Stomach (tissue), 9 donors: ENCODE data around the gene PAOX. TPM values are rescaled to one million over a fixed set of nuclear protein-coding genes. Genes with fewer than 3 reads are reported as not detected.

Experiments used
- DNase-seq, 2 donors: peaks; one replicate each; pipeline versions ENCODE4 v3.0.0 to v3.0.0-alpha.2; 2013 to 2019
- H3K27ac ChIP-seq, 5 donors: fragments of 200-600 bp in 4 of 5; sonication (generic) in 4 of 5; one replicate each; pipeline ENCODE4 v1.5.1; 2013 to 2019; ENCODE audit warnings: mild to moderate bottlenecking in 1 of 5, moderate library complexity in 1 of 5
- H3K27me3 ChIP-seq, 3 donors: fragments of 200-600 bp; sonication (generic); one replicate each; pipeline ENCODE4 v1.5.1; 2017 to 2019; ENCODE audit warnings: mixed run types in 1 of 3
- H3K36me3 ChIP-seq, 4 donors: fragments of 200-600 bp; sonication (generic); 1 replicate in 3 of 4; 2 replicates in 1 of 4; pipeline ENCODE4 v1.5.1; 2016 to 2019
- H3K4me1 ChIP-seq, 4 donors: fragments of 200-600 bp; sonication (generic); one replicate each; pipeline ENCODE4 v1.5.1; 2016 to 2019
- H3K4me3 ChIP-seq, 4 donors: fragments of 200-600 bp; sonication (generic) in 3 of 4; one replicate each; pipeline ENCODE4 v1.5.1; 2016 to 2019; ENCODE audit warnings: mild to moderate bottlenecking in 1 of 4
- H3K9me3 ChIP-seq, 4 donors: fragments of 200-600 bp; sonication (generic); one replicate each; pipeline ENCODE4 v1.5.1; 2016 to 2019
- CTCF ChIP-seq, 7 experiments: fragments of 450-650 bp in 4 of 7; fragments of 200-600 bp in 3 of 7; sonication (generic) in 3 of 7; IDR thresholded peaks; one replicate each; pipeline ENCODE4 v1.5.1; 2016 to 2019; ENCODE audit warnings: antibody characterized with exemption in 7 of 7, control low read depth in 2 of 7, mild to moderate bottlenecking in 1 of 7
- EP300 ChIP-seq: sonication (generic); formaldehyde crosslinking; IDR thresholded peaks from one replicate; pipeline ENCODE4 v1.6.1; 2017; ENCODE audit warnings: antibody characterized with exemption
- POLR2A ChIP-seq, 4 donors: fragments of 450-650 bp; IDR thresholded peaks; one replicate each; pipeline ENCODE4 v1.6.1; 2016; ENCODE audit warnings: antibody characterized with exemption in 4 of 4, control low read depth in 2 of 4, mild to moderate bottlenecking in 1 of 4, moderate library complexity in 1 of 4
- POLR2AphosphoS5 ChIP-seq, 3 donors: sonication (generic); formaldehyde crosslinking; IDR thresholded peaks; one replicate each; pipeline ENCODE4 v1.6.1; 2016; ENCODE audit warnings: antibody characterized with exemption in 3 of 3
- WGBS, 5 donors: extraction: QIAGEN DNeasy Blood & Tissue Kit in 3 of 5; methylation state at CpG; one replicate each; pipeline versions ENCODE4 v1.1.5 to v1.1.7; 2013 to 2018; 5-methylcytosine and 5-hydroxymethylcytosine counted together
- intact Hi-C: fragments of 100-400 bp; cut with DNase I; formaldehyde crosslinking; loops from one replicate; pipeline ENCODE4 v1.15.1; 2023; ENCODE audit warnings: low total_unique reads
- polyA plus RNA-seq, 3 donors: library from polyadenylated mRNA; stranded (reverse); fragments of 200-250 nt; gene quantifications; one replicate each; pipeline ENCODE4 v1.2.3, GENCODE V29; 2013
- total RNA-seq, 5 donors: library from RNA; depleted of rRNA; stranded (reverse); fragments of >200 nt; gene quantifications; one replicate each; pipeline versions ENCODE4 v1.1.0 to v1.2.3, GENCODE V29; 2014 to 2016
- donor health status: healthy with polysubstance abuse.
- donor health status: Bipolar disorder and iron deficiency.
- donor health status: healthy.

Gene PAOX
- total and polyA plus RNA-seq, 8 donors, result 3.3 to 40.0 (median 11.5) TPM

- Histone ChIP-seq H3K4me3 (no peak overlapping the region), H3K36me3 (no peaks in the 10 kb centered on the region), H3K4me1 (peaks cover 21 to 39% (median 31%) of the 10 kb centered on the region in 4 donors), H3K27ac (no peak overlapping the region), H3K9me3 (no peaks in the 10 kb centered on the region), H3K27me3 (peaks cover 0 to 43% (median 0%) of the 10 kb centered on the region in 3 donors)
- no peak for DNase-seq
- intact Hi-C loops, result no loop called here
- TF ChIP-seq EP300, result no peak
- no peak for TF ChIP-seq POLR2AphosphoS5 (IDR thresholded peaks at IDR 0.05)
- no peak for TF ChIP-seq CTCF (IDR thresholded peaks at IDR 0.05)
- no peak for TF ChIP-seq POLR2A (IDR thresholded peaks at IDR 0.05)
- 92 to 100% (median 95%) methylated on average over 2 to 6 of the region's 6 CpGs for WGBS, 5 donors
Measured at GRCh38 chr10:133355266-133355665, 23.8 kb upstream of the PAOX start.

GRCh38 chr10:133355991-133356390 lies 23.1 kb upstream of the PAOX start:
- 93 to 100% (median 96%) methylated on average over 1 to 3 of the region's 3 CpGs for WGBS, 5 donors
- Histone ChIP-seq H3K36me3 (no peaks in the 10 kb centered on the region), H3K27me3 (peaks cover 0 to 36% (median 0%) of the 10 kb centered on the region in 3 donors), H3K4me3 (no peak overlapping the region), H3K9me3 (no peaks in the 10 kb centered on the region), H3K27ac (no peak overlapping the region), H3K4me1 (peaks cover 23 to 46% (median 34%) of the 10 kb centered on the region in 4 donors)
- TF ChIP-seq EP300, result no peak
- TF ChIP-seq CTCF (IDR thresholded peaks at IDR 0.05), result no peak
- TF ChIP-seq POLR2AphosphoS5 (IDR thresholded peaks at IDR 0.05), result no peak
- no peak for TF ChIP-seq POLR2A (IDR thresholded peaks at IDR 0.05)
- DNase-seq, result no peak
- intact Hi-C loops, result no loop called here

GRCh38 chr10:133356549-133357284 lies 22.3 kb upstream of the PAOX start:
- intact Hi-C loops, result no loop called here
- 47 to 57% (median 56%) methylated on average over 18 to 27 of the region's 27 CpGs for WGBS, 5 donors
- Histone ChIP-seq H3K27ac (no peak overlapping the region), H3K36me3 (peaks cover 0 to 4% (median 3%) of the 10 kb centered on the region in 4 donors), H3K27me3 (peaks cover 0 to 28% (median 0%) of the 10 kb centered on the region in 3 donors), H3K4me3 (peak overlapping the region; percentile 56 to 77 (median 64)), H3K4me1 (peaks cover 23 to 46% (median 34%) of the 10 kb centered on the region in 4 donors), H3K9me3 (no peaks in the 10 kb centered on the region)
- no peak for DNase-seq
- TF ChIP-seq CTCF (IDR thresholded peaks at IDR 0.05) (no peak), EP300 (no peak), POLR2AphosphoS5 (IDR thresholded peaks at IDR 0.05) (no peak), POLR2A (IDR thresholded peaks at IDR 0.05) (no peak)

- TF ChIP-seq CTCF (IDR thresholded peaks at IDR 0.05) (no peak), EP300 (no peak), POLR2A (IDR thresholded peaks at IDR 0.05) (no peak), POLR2AphosphoS5 (IDR thresholded peaks at IDR 0.05) (peak in 1 of 3 donors; percentile 25)
- Histone ChIP-seq H3K9me3 (no peaks in the 10 kb centered on the region), H3K4me1 (peaks cover 23 to 46% (median 34%) of the 10 kb centered on the region in 4 donors), H3K27me3 (peaks cover 0 to 21% (median 0%) of the 10 kb centered on the region in 3 donors), H3K27ac (peak within 1 kb of the TSS; percentile 39 to 75 (median 73)), H3K36me3 (peaks cover 5 to 12% (median 11%) of the 10 kb centered on the region in 4 donors), H3K4me3 (peak within 1 kb of the TSS; percentile 56 to 77 (median 64))
- 0 to 3% (median 1%) methylated on average over 16 to 82 of the region's 83 CpGs; no CpG with 5 or more reads in 1 of the 5 donors for WGBS, 5 donors
- peak in 1 of 2 donors; percentile 81 for DNase-seq
- intact Hi-C loops, result no loop called here
Measured at GRCh38 chr10:133357285-133358161, 21.5 kb upstream of the PAOX start, which contains the start of gene FUOM. Gene FUOM (minus strand): TSS chr10:133358019. CDS start chr10:133358007, 12 bp downstream.
